ENCODE results near the gene BUD31.

BUD31 gene

DNA sequence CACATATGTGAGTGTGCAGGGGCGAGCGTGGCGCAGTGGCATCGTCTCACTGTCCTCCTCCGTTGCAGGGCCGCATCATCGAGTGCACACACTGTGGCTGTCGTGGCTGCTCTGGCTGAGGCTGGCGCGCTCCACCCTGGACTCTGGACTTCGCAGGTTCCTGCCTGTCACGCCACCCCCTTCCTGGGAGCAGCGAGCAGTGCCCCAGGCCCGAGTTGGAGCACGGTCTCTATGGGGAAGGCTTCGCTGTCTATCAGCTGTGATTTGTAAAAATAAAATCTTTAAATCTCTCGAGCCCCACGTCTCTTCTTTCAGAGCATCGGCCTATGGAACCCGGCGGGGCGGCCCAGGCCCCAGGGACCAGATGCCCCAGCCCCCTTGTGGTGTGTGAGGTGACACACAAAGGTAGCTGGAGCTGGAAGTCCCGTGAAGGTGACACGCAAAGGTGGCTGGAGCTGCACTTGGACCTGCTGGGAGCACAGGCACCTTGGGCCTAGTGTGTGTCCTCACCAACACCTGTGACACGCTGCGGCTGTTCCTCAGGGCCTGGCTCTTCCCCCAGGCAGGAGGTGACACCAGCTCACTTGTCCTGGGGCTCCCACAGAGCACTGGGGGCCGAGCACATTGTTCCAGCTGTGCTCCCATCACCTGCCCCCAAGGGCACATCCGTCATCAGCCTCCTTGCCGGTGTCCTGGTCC, 10.7 kb downstream of the BUD31 start:
- peaks cover 89% of the 10 kb centered on the region for H3K36me3 ChIP-seq (ENCODE audit: control insufficient read depth, low read length)
- no peak for TF ChIP-seq EZH2phosphoT487 (IDR thresholded peaks at IDR 0.05; ENCODE audit: borderline replicate concordance, low read length)
- TF ChIP-seq, protein P1, sequence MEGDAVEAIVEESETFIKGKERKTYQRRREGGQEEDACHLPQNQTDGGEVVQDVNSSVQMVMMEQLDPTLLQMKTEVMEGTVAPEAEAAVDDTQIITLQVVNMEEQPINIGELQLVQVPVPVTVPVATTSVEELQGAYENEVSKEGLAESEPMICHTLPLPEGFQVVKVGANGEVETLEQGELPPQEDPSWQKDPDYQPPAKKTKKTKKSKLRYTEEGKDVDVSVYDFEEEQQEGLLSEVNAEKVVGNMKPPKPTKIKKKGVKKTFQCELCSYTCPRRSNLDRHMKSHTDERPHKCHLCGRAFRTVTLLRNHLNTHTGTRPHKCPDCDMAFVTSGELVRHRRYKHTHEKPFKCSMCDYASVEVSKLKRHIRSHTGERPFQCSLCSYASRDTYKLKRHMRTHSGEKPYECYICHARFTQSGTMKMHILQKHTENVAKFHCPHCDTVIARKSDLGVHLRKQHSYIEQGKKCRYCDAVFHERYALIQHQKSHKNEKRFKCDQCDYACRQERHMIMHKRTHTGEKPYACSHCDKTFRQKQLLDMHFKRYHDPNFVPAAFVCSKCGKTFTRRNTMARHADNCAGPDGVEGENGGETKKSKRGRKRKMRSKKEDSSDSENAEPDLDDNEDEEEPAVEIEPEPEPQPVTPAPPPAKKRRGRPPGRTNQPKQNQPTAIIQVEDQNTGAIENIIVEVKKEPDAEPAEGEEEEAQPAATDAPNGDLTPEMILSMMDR (IDR thresholded peaks at IDR 0.05; ENCODE audit: low read depth, low read length, poor library complexity, severe bottlenecking) = no peak
- H3K27me3 ChIP-seq (ENCODE audit: control insufficient read depth, low read length) = no peaks in the 10 kb centered on the region

DNA sequence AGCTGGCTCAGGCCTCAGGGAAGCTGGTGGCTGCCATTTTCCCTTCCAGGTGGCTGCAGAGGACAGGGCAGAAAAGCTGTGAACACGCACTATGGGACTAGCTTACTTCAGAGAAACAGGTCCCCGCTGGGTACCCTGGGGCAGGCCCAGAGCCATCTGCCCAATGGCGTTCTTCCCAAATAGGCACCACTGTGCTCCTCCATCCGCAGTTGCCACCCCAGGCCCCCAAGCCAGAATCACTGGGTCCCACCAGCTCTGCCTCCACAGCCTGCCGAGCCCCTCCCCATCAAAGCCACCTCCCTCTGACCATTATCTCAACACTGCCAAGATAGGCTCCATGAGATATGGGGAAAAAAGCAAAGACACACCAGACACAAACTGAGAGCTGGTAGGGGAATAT, 11.4 kb downstream of the BUD31 start:
- Histone ChIP-seq H3K27ac (ENCODE audit: low read depth, low read length) (no peak overlapping the region), H4K20me1 (ENCODE audit: control insufficient read depth, insufficient read depth, low read depth, low read length) (peaks cover 14% of the 10 kb centered on the region; the same call in 1 of the 2 replicates), H3K4me3 (ENCODE audit: low read length) (no peak overlapping the region), H3K9me2 (replicated peaks; ENCODE audit: control insufficient read depth, low read length) (no peaks in the 10 kb centered on the region), H3K9me3 (ENCODE audit: control insufficient read depth, insufficient read depth, low read length) (no peaks in the 10 kb centered on the region), H3K4me2 (ENCODE audit: low read length) (no peak overlapping the region), H3K27me3 (ENCODE audit: control insufficient read depth, low read length) (no peaks in the 10 kb centered on the region), H3F3A (ENCODE audit: control insufficient read depth, insufficient read depth) (peaks cover 12% of the 10 kb centered on the region), H3K4me1 (ENCODE audit: control insufficient read depth, low read length) (no peaks in the 10 kb centered on the region), H3K36me3 (ENCODE audit: control insufficient read depth, low read length) (peaks cover 89% of the 10 kb centered on the region), H3K79me2 (ENCODE audit: control insufficient read depth, low read length) (peaks cover 24% of the 10 kb centered on the region)
- TF ChIP-seq, protein P1 (IDR thresholded peaks at IDR 0.05; ENCODE audit: low read depth, low read length, poor library complexity, severe bottlenecking) = no peak
- no peak for TF ChIP-seq EZH2phosphoT487 (IDR thresholded peaks at IDR 0.05; ENCODE audit: borderline replicate concordance, low read length)

More for the DNA sequence above, 10.7 kb downstream of the BUD31 start:
- no peak overlapping the region for H3K27ac ChIP-seq (ENCODE audit: low read depth, low read length)
- H4K20me1 ChIP-seq (ENCODE audit: control insufficient read depth, insufficient read depth, low read depth, low read length) = peaks cover 14% of the 10 kb centered on the region; the same call in 1 of the 2 replicates
- no peaks in the 10 kb centered on the region for H3K9me3 ChIP-seq (ENCODE audit: control insufficient read depth, insufficient read depth, low read length)
- peaks cover 12% of the 10 kb centered on the region for H3F3A ChIP-seq (ENCODE audit: control insufficient read depth, insufficient read depth)
- H3K4me1 ChIP-seq (ENCODE audit: control insufficient read depth, low read length) = no peaks in the 10 kb centered on the region
- H3K79me2 ChIP-seq (ENCODE audit: control insufficient read depth, low read length) = peaks cover 28% of the 10 kb centered on the region
- no peak overlapping the region for H3K4me3 ChIP-seq (ENCODE audit: low read length)
- H3K9me2 ChIP-seq (replicated peaks; ENCODE audit: control insufficient read depth, low read length) = no peaks in the 10 kb centered on the region
- no peak overlapping the region for H3K4me2 ChIP-seq (ENCODE audit: low read length)

DNA sequence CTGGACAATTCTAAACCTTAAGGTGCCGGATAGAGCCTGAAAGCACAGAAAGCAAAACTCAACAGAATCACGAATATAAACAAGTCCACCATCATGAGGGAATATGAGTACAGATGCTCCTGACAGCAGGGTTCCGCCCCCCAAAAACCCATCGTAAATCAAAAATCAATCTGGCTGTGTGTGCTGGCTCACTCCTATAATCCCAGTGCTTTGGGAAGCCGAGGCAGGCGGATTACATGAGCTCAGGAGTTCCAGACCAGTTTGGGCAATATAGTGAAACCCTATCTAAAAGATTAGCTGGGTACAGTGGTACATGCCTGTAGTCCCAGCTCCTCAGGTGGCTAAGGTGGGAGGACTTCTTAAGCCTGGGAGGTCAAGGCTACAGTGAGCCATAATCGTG, 12.2 kb downstream of the BUD31 start:
- Histone ChIP-seq H3K27me3 (ENCODE audit: control insufficient read depth, low read length) (no peaks in the 10 kb centered on the region), H3K9me2 (replicated peaks; ENCODE audit: control insufficient read depth, low read length) (no peaks in the 10 kb centered on the region), H3K36me3 (ENCODE audit: control insufficient read depth, low read length) (peaks cover 89% of the 10 kb centered on the region), H3K4me1 (ENCODE audit: control insufficient read depth, low read length) (no peaks in the 10 kb centered on the region), H3K79me2 (ENCODE audit: control insufficient read depth, low read length) (peaks cover 22% of the 10 kb centered on the region), H3K27ac (ENCODE audit: low read depth, low read length) (no peak overlapping the region), H3K4me3 (ENCODE audit: low read length) (no peak overlapping the region), H3K9me3 (ENCODE audit: control insufficient read depth, insufficient read depth, low read length) (no peaks in the 10 kb centered on the region), H3F3A (ENCODE audit: control insufficient read depth, insufficient read depth) (peaks cover 12% of the 10 kb centered on the region), H4K20me1 (ENCODE audit: control insufficient read depth, insufficient read depth, low read depth, low read length) (peaks cover 14% of the 10 kb centered on the region; the same call in 1 of the 2 replicates), H3K4me2 (ENCODE audit: low read length) (no peak overlapping the region)
- TF ChIP-seq, protein P1 (IDR thresholded peaks at IDR 0.05; ENCODE audit: low read depth, low read length, poor library complexity, severe bottlenecking) = no peak
- TF ChIP-seq EZH2phosphoT487 (IDR thresholded peaks at IDR 0.05; ENCODE audit: borderline replicate concordance, low read length) = no peak
